K562 (cell line): ENCODE data around the gene ACOD1. TPM values are rescaled to one million over a fixed set of nuclear protein-coding genes. Genes with fewer than 3 reads are reported as not detected.
A peak's percentile ranks its signal among the peaks of the same experiment; 100 is the strongest.
"Not testable (repeated sequence)": the region's sequence is repeated elsewhere in the genome, so short reads cannot be mapped to it uniquely, and the experiment has no call there.

Experiments
- ATAC-seq: fragments of 200-7000 bp; cut with Tn5 transposase; 3 replicates; pipeline ENCODE4 v1.9.1; 2020; ENCODE audit warnings: moderate library complexity
- BruUV-seq: library from RNA; stranded (reverse); fragments of 400-500 nt; replicated peaks from 2 replicates; lab custom pipeline; 2021; lab: Mats Ljungman, UMichigan
- CTCF ChIA-PET: fragments of 300-600 bp; formaldehyde crosslinking; extraction: SDS; loops from one replicate; lab custom pipeline; 2021; ENCODE audit warnings: low intra/inter-chr PET ratio; lab: Yijun Ruan, JAX
- POLR2A ChIA-PET: fragments of 300-600, 350-650 bp; sonication (Branson Sonifier 250); formaldehyde crosslinking; extraction: SDS; loops from one replicate; lab custom pipeline; 2021; ENCODE audit warnings: antibody characterized with exemption, inconsistent platforms; lab: Yijun Ruan, JAX
- DNase-seq, 4 experiments: peaks; one replicate each; pipeline versions ENCODE4 v3.0.0 to v3.0.0-alpha.2; 2011 to 2018; ENCODE audit warnings: low spot score in 3 of 4, mixed read lengths in 3 of 4; ENCODE audit errors: extremely low read depth in 1 of 4
- FAIRE-seq: peaks from 2 replicates; lab custom pipeline; 2011; peaks lifted over from hg19 to GRCh38; lab: Jason Lieb, UNC
- H2AFZ ChIP-seq: 2 replicates; pipeline ENCODE4 v1.6.0; 2011; ENCODE audit warnings: low read depth, low read length, control low read depth, inconsistent platforms
- H3K27ac ChIP-seq: fragments of 200-600 bp; 3 replicates; pipeline ENCODE4 v1.8.0; 2011; ENCODE audit warnings: low read depth, mild to moderate bottlenecking, control low read depth, inconsistent platforms, low read length, moderate library complexity, mixed read lengths; ENCODE audit errors: extremely low read depth
- H3K27me3 ChIP-seq, 2 experiments: fragments of 300-600 bp in 1 of 2; 2 replicates in 1 of 2; 3 replicates in 1 of 2; pipeline versions ENCODE4 v1.6.0 to v1.8.0; 2011; ENCODE audit warnings: inconsistent platforms in 2 of 2, low read length in 2 of 2, mild to moderate bottlenecking in 1 of 2, mixed read lengths in 1 of 2, moderate library complexity in 1 of 2; ENCODE audit not compliant: control insufficient read depth in 2 of 2, insufficient read depth in 2 of 2
- H3K36me3 ChIP-seq: fragments of 300-600 bp; 3 replicates; pipeline ENCODE4 v1.8.0; 2011; ENCODE audit warnings: mild to moderate bottlenecking, low read length, inconsistent platforms; ENCODE audit not compliant: control insufficient read depth, insufficient read depth
- H3K4me1 ChIP-seq, 2 experiments: fragments of 200-600 bp in 1 of 2; replicated peaks in 1 of 2; 2 replicates in 1 of 2; 3 replicates in 1 of 2; pipeline versions ENCODE4 v1.5.1 to v1.8.0; 2011; ENCODE audit warnings: inconsistent platforms in 2 of 2, low read length in 2 of 2, mild to moderate bottlenecking in 1 of 2, mixed read lengths in 1 of 2, moderate library complexity in 1 of 2; ENCODE audit not compliant: control insufficient read depth in 2 of 2, insufficient read depth in 2 of 2
- H3K4me2 ChIP-seq: 2 replicates; pipeline ENCODE4 v1.6.1; 2011; ENCODE audit warnings: low read length, control low read depth, inconsistent platforms, mixed read lengths; ENCODE audit not compliant: insufficient read depth
- H3K4me3 ChIP-seq: fragments of 200-600 bp; sonication (generic), shearing (Covaris generic); 2 replicates; pipeline ENCODE4 v1.5.1; 2016; ENCODE audit warnings: control low read depth, inconsistent platforms
- H3K79me2 ChIP-seq: fragments of 200-600 bp; 3 replicates; pipeline ENCODE4 v1.8.0; 2011; ENCODE audit warnings: low read length, inconsistent platforms; ENCODE audit not compliant: control insufficient read depth, insufficient read depth
- H3K9ac ChIP-seq, 2 experiments: 2 replicates each; pipeline versions ENCODE4 v1.6.0 to v1.6.1; 2011; ENCODE audit warnings: low read depth in 2 of 2, low read length in 2 of 2, control low read depth in 1 of 2, inconsistent platforms in 1 of 2, mild to moderate bottlenecking in 1 of 2, mixed read lengths in 1 of 2; ENCODE audit not compliant: insufficient read depth in 1 of 2
- H3K9me1 ChIP-seq: one replicate; pipeline ENCODE4 v1.6.0; 2011; ENCODE audit warnings: inconsistent platforms, mild to moderate bottlenecking, low read length, moderate library complexity; ENCODE audit not compliant: control insufficient read depth, insufficient read depth
- H3K9me3 ChIP-seq: replicated peaks from 2 replicates; pipeline ENCODE4 v1.5.1; 2011; ENCODE audit warnings: low read depth, low read length, inconsistent platforms; ENCODE audit not compliant: control insufficient read depth, insufficient read depth
- H4K20me1 ChIP-seq: replicated peaks from 2 replicates; pipeline ENCODE4 v1.6.1; 2011; ENCODE audit warnings: low read length, inconsistent platforms, mixed read lengths; ENCODE audit not compliant: control insufficient read depth, insufficient read depth
- ATF7 ChIP-seq: fragments of 450-650 bp; IDR thresholded peaks from 2 replicates; pipeline ENCODE4 v1.7.1; 2014; ENCODE audit warnings: mild to moderate bottlenecking, moderate library complexity
- BCOR ChIP-seq: fragments of 450-650 bp; IDR thresholded peaks from 2 replicates; pipeline ENCODE4 v1.6.1; 2016
- EGR1 ChIP-seq: fragments of 450-650 bp; conservative IDR thresholded peaks from 2 replicates; pipeline ENCODE4 v1.6.1; 2017; ENCODE audit warnings: mild to moderate bottlenecking
- FOSL1 ChIP-seq: fragments of 200-800 bp; sonication (Bioruptor generic); conservative IDR thresholded peaks from 2 replicates; pipeline ENCODE4 v1.6.1; 2016; ENCODE audit warnings: missing genetic modification characterization, missing compliant biosample characterization
- JUND ChIP-seq, 2 experiments: IDR thresholded peaks; 2 replicates in 1 of 2; 3 replicates in 1 of 2; pipeline ENCODE4 v1.6.1; 2011; ENCODE audit warnings: borderline replicate concordance in 2 of 2, low read depth in 2 of 2, low read length in 2 of 2, improper control_type of control experiment in 1 of 2, missing biosample characterization in 1 of 2, missing genetic modification characterization in 1 of 2, missing genetic modification reagents in 1 of 2
- MAFG ChIP-seq: fragments of 450-650 bp; conservative IDR thresholded peaks from 2 replicates; pipeline ENCODE4 v1.6.1; 2016; ENCODE audit warnings: missing genetic modification characterization, missing compliant biosample characterization
- MAZ ChIP-seq, 2 experiments: fragments of 450-650 bp in 1 of 2; sonication (generic) in 1 of 2; formaldehyde crosslinking; IDR thresholded peaks in 1 of 2; conservative IDR thresholded peaks in 1 of 2; 2 replicates each; pipeline versions ENCODE4 v1.4.0 to v1.5.0; 2020; ENCODE audit warnings: mild to moderate bottlenecking in 1 of 2, missing genetic modification reagents in 1 of 2
- RCOR1 ChIP-seq, 2 experiments: IDR thresholded peaks; 2 replicates each; pipeline ENCODE4 v1.6.1; 2012; ENCODE audit warnings: low read depth in 2 of 2, low read length in 2 of 2, borderline replicate concordance in 1 of 2, improper control_type of control experiment in 1 of 2
- RNF2 ChIP-seq: sonication (generic); IDR thresholded peaks from 2 replicates; pipeline ENCODE4 v1.6.1; 2016
- ZHX1 ChIP-seq: fragments of 150-350 bp; conservative IDR thresholded peaks from 2 replicates; pipeline ENCODE4 v1.6.1; 2014; ENCODE audit warnings: low read length
- ZNF507 ChIP-seq: conservative IDR thresholded peaks from 2 replicates; pipeline ENCODE4 v1.6.1; 2017; ENCODE audit warnings: missing genetic modification characterization, missing compliant biosample characterization
- ZNF780A ChIP-seq: fragments of 250-450 bp; sonication (Bioruptor Pico); IDR thresholded peaks from 2 replicates; pipeline ENCODE4 v1.5.0; 2021; ENCODE audit warnings: mild to moderate bottlenecking
- WGBS: fragments of 100-300 bp; shearing (Covaris generic); methylation state at CpG from one replicate; pipeline ENCODE4 v1.1.6; 2016; ENCODE audit warnings: low coverage, mixed read lengths; ENCODE audit not compliant: insufficient coverage; ENCODE audit errors: missing lambda C conversion rate; 5-methylcytosine and 5-hydroxymethylcytosine counted together
- in situ Hi-C: fragments of 300-500 bp; cut with MboI; formaldehyde crosslinking; loops from 4 replicates; pipeline ENCODE4 v1.15.0; 2018; ENCODE audit warnings: inconsistent platforms, mixed read lengths
- intact Hi-C: fragments of 100-400 bp; cut with micrococcal nuclease; formaldehyde crosslinking; loops from 2 replicates; pipeline ENCODE4 v1.14.2; 2022
- polyA plus RNA-seq, 8 experiments: library from polyadenylated mRNA; depleted of rRNA in 4 of 8; stranded (reverse) in 5 of 8; unstranded in 3 of 8; fragments of >200 nt; fragmentation: Nextera tagmentation in 2 of 8; fragmentation: Illumina TruSeq in 1 of 8; extraction: Ambion mirVana in 2 of 8; extraction: Trizol in 1 of 8; gene quantifications; 2 replicates each; pipeline versions ENCODE4 v1.2.1 to v1.2.3, GENCODE V29; 2011 to 2014; ENCODE audit warnings: inconsistent platforms in 1 of 8, missing spikeins in 1 of 8
- total RNA-seq, 7 experiments: library from RNA; depleted of rRNA in 6 of 7; stranded (reverse); fragments of >200 nt in 6 of 7; fragmentation: Illumina TruSeq in 2 of 7; extraction: Trizol in 2 of 7; gene quantifications; 2 replicates each; pipeline versions ENCODE4 v1.2.1 to v1.2.3, GENCODE V29; 2011 to 2021; ENCODE audit warnings: low replicate concordance in 1 of 7
- TF ChIP-seq, protein P1 (sequence below), 3 experiments: fragments of 200-800 bp in 1 of 3; fragments of 250-450 bp in 1 of 3; fragments of 450-650 bp in 1 of 3; sonication (Bioruptor Pico) in 1 of 3; sonication (Bioruptor generic) in 1 of 3; formaldehyde crosslinking in 1 of 3; IDR thresholded peaks; 2 replicates each; pipeline versions ENCODE4 v1.6.1 to v1.8.0; 2016 to 2022; ENCODE audit warnings: mild to moderate bottlenecking in 2 of 3, missing genetic modification characterization in 2 of 3, missing compliant biosample characterization in 1 of 3, moderate library complexity in 1 of 3

ACOD1 gene
- total and polyA plus RNA-seq, 9 of the 15 experiments (the other 6 are each of a cell fraction or from before 2014, with no cell fraction given) = not detected

DNA sequence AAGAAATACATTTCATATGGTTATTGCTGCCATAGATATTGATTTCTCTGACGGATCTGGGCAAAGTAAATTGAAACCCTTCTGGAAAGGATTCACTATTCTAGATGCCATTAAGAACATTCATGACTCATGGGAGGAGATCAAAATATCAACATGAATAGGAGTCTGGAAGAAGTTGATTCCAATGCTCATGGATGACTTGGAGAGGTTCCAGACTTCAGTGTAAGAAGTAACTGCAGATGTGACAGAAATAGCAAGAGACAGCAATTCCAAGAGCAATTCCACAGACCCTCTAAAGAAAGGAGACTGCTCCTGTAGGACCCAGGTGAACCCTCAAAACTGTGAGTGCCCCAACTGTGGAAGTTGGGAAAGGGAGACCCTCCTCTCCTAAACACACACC lies 31.2 kb upstream of the ACOD1 start (continued):
- TF ChIP-seq ZHX1 = no peak
- no peak for TF ChIP-seq ZNF780A
- TF ChIP-seq ZNF507 (tag) = no peak
- no peak for TF ChIP-seq ATF7
- no peak for TF ChIP-seq BCOR
- TF ChIP-seq, all 486 proteins: peak for 0

GRCh38 chr13:76917755-76918481 lies 30.4 kb upstream of the ACOD1 start:
- DNase-seq (peak; percentile 48 to 80 (median 52)), FAIRE-seq (peak; percentile 73), ATAC-seq (peak; percentile 97)
- H3K27me3 ChIP-seq, H3K36me3 ChIP-seq, H3K9me1 ChIP-seq, H3K9me3 ChIP-seq, H3K4me3 ChIP-seq, CTCF ChIA-PET, H4K20me1 ChIP-seq, BruUV-seq, H3K79me2 ChIP-seq, intact Hi-C loops: not testable (repeated sequence)
- Histone ChIP-seq H2AFZ (peak overlapping the region; percentile 87), H3K27ac (peak overlapping the region; percentile 82), H3K9ac (peak overlapping the region; percentile 44 to 76; a peak in 3 of 4 replicates), H3K4me1 (peaks cover 7 to 12% of the 10 kb centered on the region in 2 experiments; a peak in 4 of 5 replicates), H3K4me2 (peak overlapping the region; percentile 49)
- in situ Hi-C loops = loop anchor here (25.0 kb wide), 2 partner anchors 1056 to 1231 kb away; no protein-coding TSS in a partner anchor
- POLR2A ChIA-PET = interaction anchor here (0.6 kb wide), 2 partner anchors 81 to 466 kb away, joined by 3 read pairs; no protein-coding TSS in a partner anchor
- 2% methylated on average over 7 of the region's 12 CpGs for WGBS
- TF ChIP-seq RNF2 (0 out of 2 replicates have a peak, but pooled peaks have one; percentile 19), EGR1 (peak; percentile 66), RCOR1 (IDR thresholded peaks at IDR 0.05; ENCODE audit: borderline replicate concordance in 1 of 2, low read depth in 2 of 2, low read length in 2 of 2) (peak in 1 of 2 experiments; percentile 27; a peak in 1 of 4 replicates), JUND (IDR thresholded peaks at IDR 0.05; ENCODE audit: borderline replicate concordance, low read depth, low read length) (peak; percentile 52; the same call in 1 of the 2 replicates), JUND (tag; IDR thresholded peaks at IDR 0.05; ENCODE audit: borderline replicate concordance, low read depth, low read length) (peak; percentile 22; the same call in 1 of the 3 replicates), MAFG (tag) (peak; percentile 93), FOSL1 (tag) (peak; percentile 66), MAZ (CRISPR knock-in tag; conservative IDR thresholded peaks at IDR 0.05 in 1 of 2, IDR thresholded peaks at IDR 0.05 in 1 of 2) (0 out of 4 replicates have a peak, but pooled peaks of 1 of the 2 experiments have one; percentile 37)
- TF ChIP-seq, protein P1, sequence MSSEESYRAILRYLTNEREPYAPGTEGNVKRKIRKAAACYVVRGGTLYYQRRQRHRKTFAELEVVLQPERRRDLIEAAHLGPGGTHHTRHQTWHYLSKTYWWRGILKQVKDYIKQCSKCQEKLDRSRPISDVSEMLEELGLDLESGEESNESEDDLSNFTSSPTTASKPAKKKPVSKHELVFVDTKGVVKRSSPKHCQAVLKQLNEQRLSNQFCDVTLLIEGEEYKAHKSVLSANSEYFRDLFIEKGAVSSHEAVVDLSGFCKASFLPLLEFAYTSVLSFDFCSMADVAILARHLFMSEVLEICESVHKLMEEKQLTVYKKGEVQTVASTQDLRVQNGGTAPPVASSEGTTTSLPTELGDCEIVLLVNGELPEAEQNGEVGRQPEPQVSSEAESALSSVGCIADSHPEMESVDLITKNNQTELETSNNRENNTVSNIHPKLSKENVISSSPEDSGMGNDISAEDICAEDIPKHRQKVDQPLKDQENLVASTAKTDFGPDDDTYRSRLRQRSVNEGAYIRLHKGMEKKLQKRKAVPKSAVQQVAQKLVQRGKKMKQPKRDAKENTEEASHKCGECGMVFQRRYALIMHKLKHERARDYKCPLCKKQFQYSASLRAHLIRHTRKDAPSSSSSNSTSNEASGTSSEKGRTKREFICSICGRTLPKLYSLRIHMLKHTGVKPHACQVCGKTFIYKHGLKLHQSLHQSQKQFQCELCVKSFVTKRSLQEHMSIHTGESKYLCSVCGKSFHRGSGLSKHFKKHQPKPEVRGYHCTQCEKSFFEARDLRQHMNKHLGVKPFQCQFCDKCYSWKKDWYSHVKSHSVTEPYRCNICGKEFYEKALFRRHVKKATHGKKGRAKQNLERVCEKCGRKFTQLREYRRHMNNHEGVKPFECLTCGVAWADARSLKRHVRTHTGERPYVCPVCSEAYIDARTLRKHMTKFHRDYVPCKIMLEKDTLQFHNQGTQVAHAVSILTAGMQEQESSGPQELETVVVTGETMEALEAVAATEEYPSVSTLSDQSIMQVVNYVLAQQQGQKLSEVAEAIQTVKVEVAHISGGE (CRISPR knock-in tag; IDR thresholded peaks at IDR 0.05) = peak in 1 of 3 experiments; percentile 26; a peak in 1 of 6 replicates
